ENCODE measurements around the gene CHCHD3. TPM values are rescaled to one million over a fixed set of nuclear protein-coding genes. Genes with fewer than 3 reads are reported as not detected.

Gene CHCHD3
- total RNA-seq, 3 donors from 2014 or later, result 52.1 to 59.4 (median 53.1) TPM

DNA sequence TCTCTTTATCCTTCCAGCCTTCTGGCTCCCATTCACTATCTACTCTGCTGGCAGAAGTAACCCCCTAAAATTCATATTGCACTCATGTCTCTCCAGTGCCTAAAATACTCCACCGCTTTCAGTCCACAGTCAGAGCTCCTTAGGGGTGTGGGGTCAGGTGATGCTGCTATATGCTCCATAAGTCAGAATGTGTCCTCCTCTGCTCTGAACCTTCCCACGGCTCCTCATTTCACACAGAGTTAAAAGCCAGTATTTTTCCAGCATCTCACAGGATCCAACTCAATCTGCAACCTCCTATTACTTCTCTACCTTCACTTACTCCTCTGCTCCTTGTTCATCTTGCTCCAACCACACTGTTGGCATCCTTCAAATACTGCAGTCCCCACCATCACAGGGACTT, 31.1 kb upstream of the CHCHD3 start:
- H3K27ac ChIP-seq, result no peak overlapping the region
- intact Hi-C loops (cut with DNase I; ENCODE audit: low total_unique reads), result no loop called here
- H3K27me3 ChIP-seq, result no peaks in the 10 kb centered on the region
- no peak for DNase-seq (ENCODE audit: low spot score in 2 of 2)
- no peak overlapping the region for H3K4me3 ChIP-seq
- H3K4me1 ChIP-seq, result no peaks in the 10 kb centered on the region
- H3K9me3 ChIP-seq, result peaks cover 0 to 5% of the 10 kb centered on the region in 2 donors
- no peaks in the 10 kb centered on the region for H3K36me3 ChIP-seq
- no peak for TF ChIP-seq POLR2A (IDR thresholded peaks at IDR 0.05)
- no peak for TF ChIP-seq CTCF (IDR thresholded peaks at IDR 0.05)
- TF ChIP-seq POLR2AphosphoS5 (IDR thresholded peaks at IDR 0.05), result no peak

DNA sequence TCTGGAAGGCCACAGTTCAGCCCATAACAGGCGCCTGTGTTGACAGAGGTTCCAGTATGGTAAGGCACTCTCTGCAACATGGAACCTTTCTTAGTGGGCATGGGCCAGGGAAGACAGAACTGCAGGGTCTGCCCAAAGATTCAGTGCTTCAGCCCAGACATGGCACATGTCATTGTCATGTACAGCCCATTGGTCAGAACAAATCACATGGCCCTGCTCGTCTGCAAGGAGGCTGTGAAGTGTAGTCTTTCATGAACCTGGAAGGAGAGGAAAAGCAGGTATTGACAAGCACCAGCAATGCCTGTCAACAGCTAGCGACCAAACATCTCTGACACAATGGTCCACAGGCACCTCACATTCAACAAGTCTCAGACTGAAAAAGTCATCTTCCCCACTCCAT, 30.4 kb upstream of the CHCHD3 start:
- intact Hi-C loops (cut with DNase I; ENCODE audit: low total_unique reads), result no loop called here
- Histone ChIP-seq H3K27ac (no peak overlapping the region), H3K36me3 (no peaks in the 10 kb centered on the region), H3K27me3 (no peaks in the 10 kb centered on the region), H3K4me3 (no peak overlapping the region), H3K4me1 (no peaks in the 10 kb centered on the region), H3K9me3 (peaks cover 0 to 5% of the 10 kb centered on the region in 2 donors)
- TF ChIP-seq POLR2A (IDR thresholded peaks at IDR 0.05), result no peak
- TF ChIP-seq POLR2AphosphoS5 (IDR thresholded peaks at IDR 0.05), result no peak
- TF ChIP-seq CTCF (IDR thresholded peaks at IDR 0.05), result no peak
- DNase-seq (ENCODE audit: low spot score in 2 of 2), result no peak

DNA sequence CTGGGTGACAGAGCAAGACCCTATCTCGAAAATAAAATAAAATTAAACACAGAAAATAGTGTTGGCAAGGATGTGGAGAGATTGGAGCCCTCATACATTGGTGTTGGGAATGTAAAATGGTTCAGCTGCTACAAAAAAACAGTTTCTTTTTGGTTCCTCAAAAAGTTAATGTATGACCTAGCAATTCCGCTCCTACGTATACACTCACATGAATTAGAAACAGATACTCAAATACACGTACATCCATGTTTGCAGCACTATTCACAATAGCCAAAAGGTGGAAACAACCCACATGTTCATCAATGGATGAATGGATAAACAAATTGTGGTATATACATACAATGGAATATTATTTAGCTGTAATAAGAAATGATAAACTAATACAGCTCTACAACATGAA, 28.4 kb upstream of the CHCHD3 start:
- Histone ChIP-seq H3K27me3 (no peaks in the 10 kb centered on the region), H3K4me3 (no peak overlapping the region), H3K9me3 (peaks cover 0 to 5% of the 10 kb centered on the region in 2 donors), H3K27ac (no peak overlapping the region), H3K36me3 (no peaks in the 10 kb centered on the region), H3K4me1 (no peaks in the 10 kb centered on the region)
- intact Hi-C loops (cut with DNase I; ENCODE audit: low total_unique reads), result no loop called here
- no peak for TF ChIP-seq POLR2AphosphoS5 (IDR thresholded peaks at IDR 0.05)
- no peak for TF ChIP-seq POLR2A (IDR thresholded peaks at IDR 0.05)
- no peak for TF ChIP-seq CTCF (IDR thresholded peaks at IDR 0.05)
- no peak for DNase-seq (ENCODE audit: low spot score in 2 of 2)

GRCh38 chr7:133109816-133110215, 27.9 kb upstream of the CHCHD3 start:
- Histone ChIP-seq H3K36me3 (no peaks in the 10 kb centered on the region), H3K4me1 (no peaks in the 10 kb centered on the region), H3K4me3 (no peak overlapping the region), H3K27me3 (no peaks in the 10 kb centered on the region), H3K9me3 (peaks cover 0 to 5% of the 10 kb centered on the region in 2 donors), H3K27ac (no peak overlapping the region)
- TF ChIP-seq POLR2AphosphoS5 (IDR thresholded peaks at IDR 0.05) (no peak), POLR2A (IDR thresholded peaks at IDR 0.05) (no peak), CTCF (IDR thresholded peaks at IDR 0.05) (no peak)
- no peak for DNase-seq (ENCODE audit: low spot score in 2 of 2)
- intact Hi-C loops (cut with DNase I; ENCODE audit: low total_unique reads), result no loop called here

DNA sequence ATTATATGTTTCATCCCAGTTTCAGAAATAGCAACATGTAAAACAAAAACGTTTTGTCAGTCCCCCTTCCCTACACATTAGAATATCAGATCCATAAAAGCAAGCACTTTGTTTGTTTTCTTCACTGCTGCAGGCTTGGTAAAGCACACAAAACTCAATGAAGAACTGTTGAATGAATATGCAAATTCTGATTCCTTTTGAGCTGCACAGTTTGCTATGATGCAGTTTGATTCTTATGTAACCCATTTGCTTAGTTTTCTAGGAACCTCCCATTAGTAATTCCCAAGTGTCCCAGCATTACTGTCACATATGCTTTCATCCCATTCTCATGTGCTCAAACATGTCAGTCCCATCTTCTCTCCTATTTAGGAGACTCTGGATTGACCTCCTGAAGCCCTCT, 26.1 kb upstream of the CHCHD3 start:
- Histone ChIP-seq H3K27ac (no peak overlapping the region), H3K27me3 (no peaks in the 10 kb centered on the region), H3K9me3 (peaks cover 0 to 5% of the 10 kb centered on the region in 2 donors), H3K36me3 (no peaks in the 10 kb centered on the region), H3K4me1 (no peaks in the 10 kb centered on the region), H3K4me3 (no peak overlapping the region)
- DNase-seq (ENCODE audit: low spot score in 2 of 2), result no peak
- TF ChIP-seq POLR2A (IDR thresholded peaks at IDR 0.05) (no peak), CTCF (IDR thresholded peaks at IDR 0.05) (no peak), POLR2AphosphoS5 (IDR thresholded peaks at IDR 0.05) (no peak)
- intact Hi-C loops (cut with DNase I; ENCODE audit: low total_unique reads), result no loop called here

Measured in breast epithelium (tissue), 4 donors.